ENCODE results near the gene BID. TPM values are rescaled to one million over a fixed set of nuclear protein-coding genes. Genes with fewer than 3 reads are reported as not detected.

Gene BID
- total RNA-seq (2021), result 44.4 and 59.0 TPM in 2 replicates
- Bru-seq, nascent RNA, result percentile 53 among the genes with signal in this experiment
- BruChase-seq, experiment 1, labeled RNA remaining after a 2-hour chase, result percentile 63 among the genes with signal in this experiment
- BruChase-seq, experiment 2, labeled RNA remaining after a 6-hour chase, result percentile 61 among the genes with signal in this experiment
- long read RNA-seq, transcript BID-203 (4 exons, 1,879 nt), result minor isoform, 9 of 132 reads
- long read RNA-seq, transcript BID-215 (6 exons, 2,199 nt), result major isoform, 103 of 132 reads
- long read RNA-seq, transcript BID-204 (5 exons, 2,129 nt), result minor isoform, 5 of 132 reads
- long read RNA-seq, partial matches to known transcripts, result 3 of 132 reads
- long read RNA-seq, other reads (novel, unspliced or antisense), result 9 of 132 reads

DNA sequence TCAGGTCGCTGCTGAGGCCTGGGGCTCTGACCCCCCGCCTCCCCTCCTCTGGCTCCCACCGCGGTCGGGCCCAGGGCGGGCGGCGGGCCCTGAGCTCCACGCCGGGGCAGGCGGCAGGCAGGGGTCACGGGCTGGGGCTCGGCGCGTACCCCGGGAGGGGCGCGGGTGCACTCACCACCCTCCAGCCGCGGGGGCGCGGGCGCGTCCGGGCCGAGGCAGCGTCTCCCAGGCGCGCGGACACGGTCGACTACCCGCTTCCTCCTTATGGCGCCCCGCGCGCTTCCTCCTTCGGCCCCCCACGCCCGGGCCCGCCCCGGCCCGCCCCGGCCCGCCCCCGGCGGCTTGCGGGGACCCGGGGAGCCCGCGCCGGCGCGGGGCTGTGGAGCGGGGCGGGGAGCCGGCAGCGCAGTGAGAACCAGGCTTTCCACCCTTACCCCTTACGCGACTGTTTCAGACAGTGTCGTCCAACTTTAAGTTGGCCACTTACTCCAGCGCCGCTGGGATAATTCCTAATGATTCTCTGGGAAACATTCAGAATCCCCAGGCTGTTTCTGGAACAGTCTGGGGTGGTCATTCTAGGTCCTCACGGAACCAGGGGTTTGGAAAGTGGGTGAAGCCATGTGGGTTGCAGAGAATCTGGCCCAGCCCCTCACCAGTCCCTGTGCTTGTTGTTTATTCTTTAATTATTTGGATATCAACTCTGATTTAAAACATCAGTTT is at the start of gene BID:
BID (minus strand) TSS at position 264 of the 720 bp plus-strand sequence. CDS start 24,353 bp downstream, outside the sequence.
- peak within 1 kb of the TSS; percentile 86 for H3K4me2 ChIP-seq
- H3K9me2 ChIP-seq (ENCODE audit: insufficient read depth), result no peaks in the 10 kb centered on the region
- no peaks in the 10 kb centered on the region for H3K36me3 ChIP-seq (ENCODE audit: low read depth)
- TF ChIP-seq, protein P1, sequence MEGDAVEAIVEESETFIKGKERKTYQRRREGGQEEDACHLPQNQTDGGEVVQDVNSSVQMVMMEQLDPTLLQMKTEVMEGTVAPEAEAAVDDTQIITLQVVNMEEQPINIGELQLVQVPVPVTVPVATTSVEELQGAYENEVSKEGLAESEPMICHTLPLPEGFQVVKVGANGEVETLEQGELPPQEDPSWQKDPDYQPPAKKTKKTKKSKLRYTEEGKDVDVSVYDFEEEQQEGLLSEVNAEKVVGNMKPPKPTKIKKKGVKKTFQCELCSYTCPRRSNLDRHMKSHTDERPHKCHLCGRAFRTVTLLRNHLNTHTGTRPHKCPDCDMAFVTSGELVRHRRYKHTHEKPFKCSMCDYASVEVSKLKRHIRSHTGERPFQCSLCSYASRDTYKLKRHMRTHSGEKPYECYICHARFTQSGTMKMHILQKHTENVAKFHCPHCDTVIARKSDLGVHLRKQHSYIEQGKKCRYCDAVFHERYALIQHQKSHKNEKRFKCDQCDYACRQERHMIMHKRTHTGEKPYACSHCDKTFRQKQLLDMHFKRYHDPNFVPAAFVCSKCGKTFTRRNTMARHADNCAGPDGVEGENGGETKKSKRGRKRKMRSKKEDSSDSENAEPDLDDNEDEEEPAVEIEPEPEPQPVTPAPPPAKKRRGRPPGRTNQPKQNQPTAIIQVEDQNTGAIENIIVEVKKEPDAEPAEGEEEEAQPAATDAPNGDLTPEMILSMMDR (conservative IDR thresholded peaks at IDR 0.05), result no peak
- TF ChIP-seq EZH2 (IDR thresholded peaks at IDR 0.05; ENCODE audit: low read depth), result no peak
- peak in 1 of 2 experiments; percentile 18 for DNase-seq
- intact Hi-C loops (cut with micrococcal nuclease; ENCODE audit: unreplicated experiment), result no loop called here
- CTCF ChIA-PET, result interaction anchor here (0.8 kb wide), 1 partner anchor 21 kb away, joined by 5 read pairs; no protein-coding TSS in a partner anchor
- no peaks in the 10 kb centered on the region for H3F3A ChIP-seq (ENCODE audit: insufficient read depth, low read depth)
- H3K79me2 ChIP-seq (ENCODE audit: low read depth), result peaks cover 40% of the 10 kb centered on the region
- peak within 1 kb of the TSS; percentile 21; the same call in 1 of the 2 replicates for H3K27ac ChIP-seq
- H3K4me1 ChIP-seq (replicated peaks; ENCODE audit: insufficient read depth), result peaks cover 14% of the 10 kb centered on the region
- BruUV-seq (replicated peaks), result no TSS peak
- no peaks in the 10 kb centered on the region for H3K9me3 ChIP-seq (ENCODE audit: insufficient read depth, low read depth)
- peaks cover 26% of the 10 kb centered on the region for H4K20me1 ChIP-seq (ENCODE audit: insufficient read depth)
- POLR2A ChIA-PET (ENCODE audit: unreplicated experiment), result no interaction called here
- peak within 1 kb of the TSS; percentile 66; the same call in 1 of the 2 replicates for H2AFZ ChIP-seq
- H3K27me3 ChIP-seq (ENCODE audit: insufficient read depth, low read depth), result no peaks in the 10 kb centered on the region
- H3K4me3 ChIP-seq, result peak within 1 kb of the TSS; percentile 74

DNA sequence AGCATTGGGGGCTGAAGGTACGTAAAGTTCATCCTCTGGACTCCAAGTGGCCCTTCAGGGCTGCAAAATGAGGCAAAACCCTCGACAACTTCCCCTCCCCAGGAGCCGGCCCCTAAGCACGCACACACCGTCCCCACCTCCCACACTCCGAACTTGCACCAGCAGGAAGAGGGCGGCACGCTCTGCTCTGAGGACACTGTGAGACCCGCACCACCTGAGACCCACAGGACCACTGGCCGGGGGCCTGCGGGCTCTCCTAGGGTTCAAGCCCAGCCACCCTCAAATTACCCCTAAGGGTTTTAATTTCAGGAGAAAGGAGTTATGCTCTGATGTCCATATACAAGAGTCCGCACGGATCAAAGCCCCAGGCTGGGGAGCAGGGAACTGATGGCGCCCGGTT is 49.7 kb upstream of the BID start:
- no peak overlapping the region for H3K4me2 ChIP-seq
- H3F3A ChIP-seq (ENCODE audit: insufficient read depth, low read depth), result no peaks in the 10 kb centered on the region
- no TSS peak for BruUV-seq (replicated peaks)
- no peak for TF ChIP-seq EZH2 (IDR thresholded peaks at IDR 0.05; ENCODE audit: low read depth)
- TF ChIP-seq, protein P1 (conservative IDR thresholded peaks at IDR 0.05), result no peak
- H3K79me2 ChIP-seq (ENCODE audit: low read depth), result no peaks in the 10 kb centered on the region
- H3K27me3 ChIP-seq (ENCODE audit: insufficient read depth, low read depth), result no peaks in the 10 kb centered on the region
- no peak overlapping the region for H3K27ac ChIP-seq
- DNase-seq, result no peak
- no peak overlapping the region for H3K4me3 ChIP-seq
- no peaks in the 10 kb centered on the region for H3K4me1 ChIP-seq (replicated peaks; ENCODE audit: insufficient read depth)
- H4K20me1 ChIP-seq (ENCODE audit: insufficient read depth), result no peaks in the 10 kb centered on the region
- H3K36me3 ChIP-seq (ENCODE audit: low read depth), result no peaks in the 10 kb centered on the region
- POLR2A ChIA-PET (ENCODE audit: unreplicated experiment), result no interaction called here
- intact Hi-C loops (cut with micrococcal nuclease; ENCODE audit: unreplicated experiment), result no loop called here
- H2AFZ ChIP-seq, result no peak overlapping the region
- CTCF ChIA-PET, result no interaction called here
- H3K9me3 ChIP-seq (ENCODE audit: insufficient read depth, low read depth), result no peaks in the 10 kb centered on the region
- H3K9me2 ChIP-seq (ENCODE audit: insufficient read depth), result no peaks in the 10 kb centered on the region

- no TSS peak for BruUV-seq (replicated peaks)
- intact Hi-C loops (cut with micrococcal nuclease; ENCODE audit: unreplicated experiment), result no loop called here
- no peak overlapping the region for H3K4me3 ChIP-seq
- H3K27me3 ChIP-seq (ENCODE audit: insufficient read depth, low read depth), result no peaks in the 10 kb centered on the region
- no peak overlapping the region for H2AFZ ChIP-seq
- no peaks in the 10 kb centered on the region for H4K20me1 ChIP-seq (ENCODE audit: insufficient read depth)
- ChIA-PET CTCF (no interaction called here), POLR2A (ENCODE audit: unreplicated experiment) (no interaction called here)
- no peak overlapping the region for H3K4me2 ChIP-seq
- TF ChIP-seq, protein P1 (conservative IDR thresholded peaks at IDR 0.05), result no peak
- TF ChIP-seq EZH2 (IDR thresholded peaks at IDR 0.05; ENCODE audit: low read depth), result no peak
- H3K9me2 ChIP-seq (ENCODE audit: insufficient read depth), result no peaks in the 10 kb centered on the region
- no peak for DNase-seq
- H3K27ac ChIP-seq, result no peak overlapping the region
- no peaks in the 10 kb centered on the region for H3K36me3 ChIP-seq (ENCODE audit: low read depth)
- no peaks in the 10 kb centered on the region for H3K79me2 ChIP-seq (ENCODE audit: low read depth)
- no peaks in the 10 kb centered on the region for H3K9me3 ChIP-seq (ENCODE audit: insufficient read depth, low read depth)
- H3K4me1 ChIP-seq (replicated peaks; ENCODE audit: insufficient read depth), result no peaks in the 10 kb centered on the region
- H3F3A ChIP-seq (ENCODE audit: insufficient read depth, low read depth), result no peaks in the 10 kb centered on the region
Measured at GRCh38 chr22:17823226-17823625, 49.0 kb upstream of the BID start.

Measured in PC-9 (cell line).